Measurements from ENCODE around the gene TAS2R9. TPM values are rescaled to one million over a fixed set of nuclear protein-coding genes. Genes with fewer than 3 reads are reported as not detected.

TAS2R9 gene
- total RNA-seq, 1 donor from 2014 or later, result not detected

DNA sequence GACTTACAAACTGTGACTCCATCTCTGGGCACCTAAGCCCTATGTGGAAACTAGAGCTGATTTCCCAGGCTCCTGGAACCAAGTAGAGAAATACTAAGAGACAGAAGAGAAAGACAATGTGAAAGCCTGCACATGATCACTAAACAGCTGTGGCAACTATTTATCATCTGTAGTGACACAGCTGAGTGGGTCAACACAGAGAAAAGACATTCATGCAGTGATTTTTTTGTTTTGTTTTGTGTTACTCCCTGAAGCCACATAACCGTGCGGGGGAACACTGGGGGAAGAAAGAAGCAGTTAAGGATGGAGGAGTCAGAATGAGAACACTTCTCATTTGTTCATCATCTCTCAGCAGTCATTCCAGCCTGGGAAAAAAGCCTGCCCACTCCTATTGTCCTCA, 37.8 kb upstream of the TAS2R9 start:
- Mint-ChIP-seq H3K4me1 (ENCODE audit: low read depth, unreplicated experiment) (no peaks in the 10 kb centered on the region), H3K27me3 (ENCODE audit: unreplicated experiment) (no peaks in the 10 kb centered on the region), H3K27ac (ENCODE audit: unreplicated experiment) (no peak overlapping the region), H3K9me3 (ENCODE audit: unreplicated experiment) (peaks cover 1% of the 10 kb centered on the region), H3K4me3 (ENCODE audit: unreplicated experiment) (no peak overlapping the region), H3K36me3 (ENCODE audit: unreplicated experiment) (no peaks in the 10 kb centered on the region)
- TF ChIP-seq, protein P1, sequence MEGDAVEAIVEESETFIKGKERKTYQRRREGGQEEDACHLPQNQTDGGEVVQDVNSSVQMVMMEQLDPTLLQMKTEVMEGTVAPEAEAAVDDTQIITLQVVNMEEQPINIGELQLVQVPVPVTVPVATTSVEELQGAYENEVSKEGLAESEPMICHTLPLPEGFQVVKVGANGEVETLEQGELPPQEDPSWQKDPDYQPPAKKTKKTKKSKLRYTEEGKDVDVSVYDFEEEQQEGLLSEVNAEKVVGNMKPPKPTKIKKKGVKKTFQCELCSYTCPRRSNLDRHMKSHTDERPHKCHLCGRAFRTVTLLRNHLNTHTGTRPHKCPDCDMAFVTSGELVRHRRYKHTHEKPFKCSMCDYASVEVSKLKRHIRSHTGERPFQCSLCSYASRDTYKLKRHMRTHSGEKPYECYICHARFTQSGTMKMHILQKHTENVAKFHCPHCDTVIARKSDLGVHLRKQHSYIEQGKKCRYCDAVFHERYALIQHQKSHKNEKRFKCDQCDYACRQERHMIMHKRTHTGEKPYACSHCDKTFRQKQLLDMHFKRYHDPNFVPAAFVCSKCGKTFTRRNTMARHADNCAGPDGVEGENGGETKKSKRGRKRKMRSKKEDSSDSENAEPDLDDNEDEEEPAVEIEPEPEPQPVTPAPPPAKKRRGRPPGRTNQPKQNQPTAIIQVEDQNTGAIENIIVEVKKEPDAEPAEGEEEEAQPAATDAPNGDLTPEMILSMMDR (IDR thresholded peaks at IDR 0.05; ENCODE audit: partially characterized antibody, unreplicated experiment), result no peak
- DNase-seq, result no peak

DNA sequence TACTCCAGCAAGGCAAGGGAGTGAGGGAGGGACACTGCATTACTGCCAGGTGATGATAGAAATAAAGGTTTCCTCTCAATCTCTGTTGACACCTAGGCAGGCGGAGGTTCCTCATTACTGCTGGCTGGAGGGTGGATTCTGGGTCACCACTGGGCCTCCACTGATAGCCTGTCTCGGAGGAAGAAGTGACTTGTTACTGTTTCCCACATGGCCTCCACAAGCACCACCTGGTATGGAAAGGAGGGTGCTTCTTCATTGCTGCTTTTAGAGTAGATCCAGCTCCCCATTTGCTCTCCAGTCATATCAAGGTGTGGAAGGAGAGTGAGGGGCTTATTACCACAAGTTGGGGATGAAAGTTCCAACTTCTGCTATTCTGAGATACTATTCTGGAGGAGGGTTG, 32.9 kb upstream of the TAS2R9 start:
- Mint-ChIP-seq H3K36me3 (ENCODE audit: unreplicated experiment) (no peaks in the 10 kb centered on the region), H3K9me3 (ENCODE audit: unreplicated experiment) (peaks cover 1% of the 10 kb centered on the region), H3K27ac (ENCODE audit: unreplicated experiment) (no peak overlapping the region), H3K4me1 (ENCODE audit: low read depth, unreplicated experiment) (peaks cover 4% of the 10 kb centered on the region), H3K27me3 (ENCODE audit: unreplicated experiment) (peaks cover 2% of the 10 kb centered on the region), H3K4me3 (ENCODE audit: unreplicated experiment) (no peak overlapping the region)
- TF ChIP-seq, protein P1 (IDR thresholded peaks at IDR 0.05; ENCODE audit: partially characterized antibody, unreplicated experiment), result no peak
- no peak for DNase-seq

DNA sequence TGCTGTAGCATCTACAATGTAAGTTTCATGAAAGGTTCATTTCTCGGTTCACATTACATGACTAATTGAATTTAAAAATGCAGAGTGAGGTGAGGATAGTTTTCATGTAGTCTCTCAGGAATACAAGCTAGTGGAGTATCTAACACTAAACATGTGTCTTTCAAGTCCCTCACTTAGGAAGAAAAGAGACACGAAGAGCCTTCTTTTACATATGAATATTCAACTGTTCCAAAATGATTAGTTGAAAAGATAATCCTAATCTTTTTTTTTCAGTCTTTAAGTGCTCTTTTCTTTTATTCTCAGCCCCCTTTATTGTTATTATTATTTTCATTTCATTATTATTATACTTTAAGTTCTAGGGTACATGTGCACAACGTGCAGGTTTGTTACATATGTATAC, 28.5 kb upstream of the TAS2R9 start:
- Mint-ChIP-seq H3K4me3 (ENCODE audit: unreplicated experiment) (no peak overlapping the region), H3K9me3 (ENCODE audit: unreplicated experiment) (no peaks in the 10 kb centered on the region)

DNA sequence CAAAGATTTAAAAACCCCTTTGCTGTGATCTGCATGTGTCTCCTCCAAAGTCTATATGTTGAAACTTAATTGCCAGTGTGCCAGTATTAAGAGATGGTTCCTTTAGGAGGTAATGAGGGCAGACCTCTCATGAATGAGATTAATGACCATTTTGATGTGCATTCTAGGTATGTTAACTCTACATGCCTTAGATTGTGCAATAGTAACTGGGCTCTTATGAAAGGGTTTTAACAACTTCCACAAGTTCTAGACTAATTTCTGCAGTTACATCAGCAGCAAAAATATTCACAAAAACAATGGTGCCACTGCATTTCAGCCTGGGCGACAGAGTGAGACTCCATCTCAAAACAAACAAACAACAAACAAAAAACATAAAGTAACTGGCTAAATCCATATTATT, 20.0 kb upstream of the TAS2R9 start:
- DNase-seq, result no peak
- H3K4me3 Mint-ChIP-seq (ENCODE audit: unreplicated experiment), result no peak overlapping the region
- H3K27ac Mint-ChIP-seq (ENCODE audit: unreplicated experiment), result no peak overlapping the region
- no peaks in the 10 kb centered on the region for H3K4me1 Mint-ChIP-seq (ENCODE audit: low read depth, unreplicated experiment)
- H3K9me3 Mint-ChIP-seq (ENCODE audit: unreplicated experiment), result no peaks in the 10 kb centered on the region
- no peaks in the 10 kb centered on the region for H3K27me3 Mint-ChIP-seq (ENCODE audit: unreplicated experiment)
- TF ChIP-seq, protein P1 (IDR thresholded peaks at IDR 0.05; ENCODE audit: partially characterized antibody, unreplicated experiment), result no peak
- no peaks in the 10 kb centered on the region for H3K36me3 Mint-ChIP-seq (ENCODE audit: unreplicated experiment)

More for the DNA sequence above, 28.5 kb upstream of the TAS2R9 start:
- H3K4me1 Mint-ChIP-seq (ENCODE audit: low read depth, unreplicated experiment), result peaks cover 4% of the 10 kb centered on the region
- DNase-seq, result no peak
- no peaks in the 10 kb centered on the region for H3K36me3 Mint-ChIP-seq (ENCODE audit: unreplicated experiment)
- TF ChIP-seq, protein P1 (IDR thresholded peaks at IDR 0.05; ENCODE audit: partially characterized antibody, unreplicated experiment), result no peak
- no peak overlapping the region for H3K27ac Mint-ChIP-seq (ENCODE audit: unreplicated experiment)
- H3K27me3 Mint-ChIP-seq (ENCODE audit: unreplicated experiment), result peaks cover 2% of the 10 kb centered on the region

DNA sequence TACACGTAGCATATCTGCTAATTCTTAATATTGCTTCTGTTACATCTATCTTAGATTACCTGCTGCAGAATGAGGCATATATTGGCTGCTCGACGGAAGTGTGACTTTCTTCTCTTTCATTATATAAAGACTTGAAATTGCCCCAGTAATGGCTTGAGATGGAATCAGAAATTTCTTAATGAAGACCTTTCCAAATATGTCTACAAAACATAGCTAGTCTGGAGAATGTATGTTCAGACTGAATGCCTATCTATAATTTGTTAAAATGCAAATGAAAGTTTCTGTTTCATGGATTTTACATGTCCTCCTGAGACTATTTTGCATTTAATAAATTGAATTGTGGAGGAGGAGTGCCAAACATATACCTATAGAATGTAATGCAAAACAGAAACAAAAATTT, 16.3 kb upstream of the TAS2R9 start, which contains the start of gene TAS2R10:
TSS of gene TAS2R10 (minus strand) at position 101 of the 400 bp plus-strand sequence. CDS start at position 12, 89 bp downstream.
- H3K4me3 Mint-ChIP-seq (ENCODE audit: unreplicated experiment), result no peak within 1 kb of the TSS
- H3K36me3 Mint-ChIP-seq (ENCODE audit: unreplicated experiment), result no peaks in the 10 kb centered on the region
- DNase-seq, result no peak
- TF ChIP-seq, protein P1 (IDR thresholded peaks at IDR 0.05; ENCODE audit: partially characterized antibody, unreplicated experiment), result no peak
- H3K27ac Mint-ChIP-seq (ENCODE audit: unreplicated experiment), result no peak within 1 kb of the TSS
- no peaks in the 10 kb centered on the region for H3K27me3 Mint-ChIP-seq (ENCODE audit: unreplicated experiment)
- H3K4me1 Mint-ChIP-seq (ENCODE audit: low read depth, unreplicated experiment), result no peaks in the 10 kb centered on the region
- H3K9me3 Mint-ChIP-seq (ENCODE audit: unreplicated experiment), result no peaks in the 10 kb centered on the region
